Stimulated activated naive CD4-positive, alpha-beta T cell treated with Interleukin-2 at 50 U/mL for 16 hours (primary cell): ENCODE results near the gene FPGT.
"Not testable (repeated sequence)": the region's sequence is repeated elsewhere in the genome, so short reads cannot be mapped to it uniquely, and the experiment has no call there.

Experiments used
- DNase-seq: peaks from one replicate; lab custom pipeline; 2025; lab: John Stamatoyannopoulos, UW

The FPGT gene

GRCh38 chr1:74197657-74198552, at the start of gene FPGT, which contains the start of gene LRRIQ3:
Gene FPGT, plus strand, starts transcription at chr1:74198242. Its CDS starts 37 bp downstream, at chr1:74198279.
Gene LRRIQ3, minus strand, starts transcription at chr1:74198176. Its CDS starts 14,492 bp downstream, at chr1:74183684.
- peak; percentile 91 for DNase-seq

- no peak for DNase-seq
These were observed 38.0 kb upstream of the FPGT start for GRCh38 chr1:74160046-74160445.

GRCh38 chr1:74161497-74161896, 36.5 kb upstream of the FPGT start:
- no peak for DNase-seq

- DNase-seq = no peak
These were observed 35.7 kb upstream of the FPGT start for GRCh38 chr1:74162333-74162732.

- DNase-seq = not testable (repeated sequence)
These were observed 23.6 kb upstream of the FPGT start for GRCh38 chr1:74174423-74174822.

- DNase-seq = no peak
These were observed 17.6 kb upstream of the FPGT start for GRCh38 chr1:74180490-74180889.

GRCh38 chr1:74193908-74194307, 4.1 kb upstream of the FPGT start:
- DNase-seq = no peak

- DNase-seq = no peak
These were observed 2.7 kb upstream of the FPGT start for GRCh38 chr1:74195339-74195738.

- DNase-seq = no peak
These were observed 787 bp upstream of the FPGT start for GRCh38 chr1:74197255-74197654.

- DNase-seq = no peak
These were observed 1.5 kb downstream of the FPGT start for GRCh38 chr1:74199504-74199903.

- DNase-seq = no peak
These were observed 7.2 kb downstream of the FPGT start for GRCh38 chr1:74205266-74205665.

- DNase-seq = no peak
These were observed 17.2 kb downstream of the FPGT start for GRCh38 chr1:74215229-74215628.

- no peak for DNase-seq
These were observed 24.7 kb downstream of the FPGT start for GRCh38 chr1:74222701-74223100.

GRCh38 chr1:74223453-74223852, 25.4 kb downstream of the FPGT start:
- DNase-seq = no peak

- DNase-seq = no peak
These were observed 37.1 kb downstream of the FPGT start, which contains the start of gene TNNI3K for GRCh38 chr1:74235153-74235552. Gene TNNI3K, plus strand, starts transcription at chr1:74235387. Its CDS starts 65 bp downstream, at chr1:74235452.

GRCh38 chr1:74236440-74236839, 38.4 kb downstream of the FPGT start:
- DNase-seq = no peak

GRCh38 chr1:74237035-74237434, 39.0 kb downstream of the FPGT start:
- no peak for DNase-seq

- DNase-seq = no peak
These were observed 39.7 kb downstream of the FPGT start for GRCh38 chr1:74237787-74238186.

- DNase-seq = no peak
These were observed 47.2 kb downstream of the FPGT start for GRCh38 chr1:74245168-74245772.

GRCh38 chr1:74246315-74246714, 48.3 kb downstream of the FPGT start:
- DNase-seq = no peak

GRCh38 chr1:74247881-74248528, 50.0 kb downstream of the FPGT start:
- DNase-seq = no peak

GRCh38 chr1:74253243-74253824, 55.3 kb downstream of the FPGT start:
- not testable (repeated sequence) for DNase-seq
